HepG2 (cell line): Measurements from ENCODE around the gene INAFM1. TPM values are rescaled to one million over a fixed set of nuclear protein-coding genes. Genes with fewer than 3 reads are reported as not detected.

Source experiments
- ATAC-seq: fragments of 200-7000 bp; cut with Tn5 transposase; 3 replicates; pipeline ENCODE4 v1.9.1; 2020; ENCODE audit warnings: mild to moderate bottlenecking, moderate library complexity
- BruUV-seq: library from RNA; stranded (reverse); fragments of 400-500 nt; replicated peaks from 2 replicates; lab custom pipeline; 2021; lab: Mats Ljungman, UMichigan
- CTCF ChIA-PET: fragments of 300-600 bp; formaldehyde crosslinking; extraction: SDS; loops from one replicate; lab custom pipeline; 2021; ENCODE audit warnings: low total read pairs, inconsistent platforms, low intra/inter-chr PET ratio; lab: Yijun Ruan, JAX
- POLR2A ChIA-PET: fragments of 350-600 bp; sonication (Branson Sonifier 250); formaldehyde crosslinking; loops from one replicate; lab custom pipeline; 2020; ENCODE audit warnings: antibody characterized with exemption, inconsistent platforms; lab: Yijun Ruan, JAX
- DNase-seq: peaks from one replicate; pipeline ENCODE4 v3.0.0-alpha.2; 2015; ENCODE audit warnings: low spot score
- FAIRE-seq: peaks from 3 replicates; lab custom pipeline; 2011; peaks lifted over from hg19 to GRCh38; lab: Jason Lieb, UNC
- H2AFZ ChIP-seq: one replicate; pipeline ENCODE4 v1.6.1; 2011; ENCODE audit warnings: low read length, inconsistent platforms
- H3K27ac ChIP-seq: fragments of 300-600 bp; 3 replicates; pipeline ENCODE4 v1.8.0; 2011; ENCODE audit warnings: mixed run types, mild to moderate bottlenecking, mixed read lengths, low read length, inconsistent platforms; ENCODE audit not compliant: insufficient read depth; ENCODE audit errors: extremely low read length
- H3K27me3 ChIP-seq, 2 experiments: fragments of 200-600 bp in 1 of 2; 2 replicates in 1 of 2; 3 replicates in 1 of 2; pipeline versions ENCODE4 v1.6.0 to v1.8.0; 2011; ENCODE audit warnings: low read length in 2 of 2, mild to moderate bottlenecking in 2 of 2, moderate library complexity in 2 of 2, inconsistent platforms in 1 of 2; ENCODE audit not compliant: insufficient read depth in 2 of 2, control insufficient read depth in 1 of 2
- H3K36me3 ChIP-seq, 2 experiments: fragments of 200-600 bp in 1 of 2; replicated peaks in 1 of 2; 2 replicates in 1 of 2; 3 replicates in 1 of 2; pipeline versions ENCODE4 v1.5.1 to v1.8.0; 2011; ENCODE audit warnings: low read length in 2 of 2, inconsistent platforms in 1 of 2; ENCODE audit not compliant: insufficient read depth in 2 of 2, control insufficient read depth in 1 of 2
- H3K4me1 ChIP-seq: 2 replicates; pipeline ENCODE4 v1.5.1; 2012; ENCODE audit warnings: low read length, inconsistent platforms; ENCODE audit not compliant: insufficient read depth
- H3K4me2 ChIP-seq: 2 replicates; pipeline ENCODE4 v1.6.0; 2011; ENCODE audit warnings: low read depth, low read length, inconsistent platforms
- H3K4me3 ChIP-seq, 3 experiments: fragments of 200-600 bp in 1 of 3; sonication (generic), shearing (Covaris generic) in 1 of 3; replicated peaks in 1 of 3; 2 replicates each; pipeline ENCODE4 v1.5.1; 2011 to 2016; ENCODE audit warnings: low read length in 3 of 3, inconsistent platforms in 2 of 3, low read depth in 2 of 3, mild to moderate bottlenecking in 2 of 3, control low read depth in 1 of 3, mixed read lengths in 1 of 3; ENCODE audit not compliant: insufficient read depth in 1 of 3
- H3K79me2 ChIP-seq: one replicate; pipeline ENCODE4 v1.6.1; 2011; ENCODE audit warnings: low read length, inconsistent platforms; ENCODE audit not compliant: insufficient read depth
- H3K9ac ChIP-seq: 2 replicates; pipeline ENCODE4 v1.6.0; 2011; ENCODE audit warnings: mild to moderate bottlenecking, low read depth, low read length, inconsistent platforms; ENCODE audit not compliant: insufficient read depth
- H3K9me3 ChIP-seq: 2 replicates; pipeline ENCODE4 v1.5.1; 2012; ENCODE audit warnings: mild to moderate bottlenecking, low read length
- H4K20me1 ChIP-seq: 2 replicates; pipeline ENCODE4 v1.6.0; 2011; ENCODE audit warnings: inconsistent platforms, mild to moderate bottlenecking, low read length, moderate library complexity; ENCODE audit not compliant: insufficient read depth
- BORCS8-MEF2B ChIP-seq: sonication (generic); formaldehyde crosslinking; IDR thresholded peaks from 2 replicates; pipeline ENCODE4 v1.8.0; 2022; ENCODE audit warnings: mild to moderate bottlenecking, missing genetic modification reagents
- ESRRA ChIP-seq: sonication (generic); formaldehyde crosslinking; IDR thresholded peaks from 2 replicates; pipeline ENCODE4 v1.5.1; 2020; ENCODE audit warnings: mild to moderate bottlenecking, low read depth, missing genetic modification reagents
- FOXP1 ChIP-seq, 2 experiments: fragments of 450-650 bp in 1 of 2; IDR thresholded peaks; 2 replicates each; pipeline ENCODE4 v1.6.1; 2017 to 2018; ENCODE audit warnings: antibody characterized with exemption in 1 of 2
- NCOA1 ChIP-seq: sonication (generic); formaldehyde crosslinking; IDR thresholded peaks from 2 replicates; pipeline ENCODE4 v1.9.0; 2021; ENCODE audit warnings: missing genetic modification reagents
- PAX8 ChIP-seq: sonication (generic); formaldehyde crosslinking; IDR thresholded peaks from 2 replicates; pipeline ENCODE4 v1.8.0; 2022; ENCODE audit warnings: mild to moderate bottlenecking, missing genetic modification reagents, borderline replicate concordance
- RAD51 ChIP-seq: fragments of 450-650 bp; IDR thresholded peaks from 2 replicates; pipeline ENCODE4 v1.6.1; 2016; ENCODE audit warnings: borderline replicate concordance
- TAF1 ChIP-seq: sonication (generic); formaldehyde crosslinking; IDR thresholded peaks from 2 replicates; pipeline ENCODE4 v1.4.0; 2020; ENCODE audit warnings: missing genetic modification reagents
- TAF15 ChIP-seq: fragments of 200-400 bp; formaldehyde crosslinking; IDR thresholded peaks from one replicate; pipeline ENCODE4 v1.6.1; 2018; ENCODE audit warnings: mild to moderate bottlenecking, low read depth, low read length; ENCODE audit not compliant: poor library complexity, severe bottlenecking
- ZNF143 ChIP-seq: sonication (generic); formaldehyde crosslinking; IDR thresholded peaks from 2 replicates; pipeline ENCODE4 v1.4.0; 2020; ENCODE audit warnings: missing genetic modification reagents
- WGBS: methylation state at CpG from one replicate; pipeline ENCODE4 v1.1.6; 2017; ENCODE audit warnings: low lambda C conversion rate; 5-methylcytosine and 5-hydroxymethylcytosine counted together
- in situ Hi-C: cut with HindIII; loops from 2 replicates; pipeline ENCODE4 v1.10.0; 2017; ENCODE audit warnings: low pct_unique_long_range_greater_than_20kb; ENCODE audit not compliant: extremely low pct_ligation_motif_present
- intact Hi-C: fragments of 100-400 bp; cut with micrococcal nuclease; formaldehyde crosslinking; loops from one replicate; pipeline ENCODE4 v1.10.0; 2022; ENCODE audit not compliant: unreplicated experiment
- polyA plus RNA-seq, 8 experiments: library from polyadenylated mRNA; depleted of rRNA in 3 of 8; stranded (reverse) in 7 of 8; unstranded in 1 of 8; fragments of >200 nt; fragmentation: Illumina TruSeq in 4 of 8; extraction: Trizol in 4 of 8; gene quantifications; 2 replicates each; pipeline versions ENCODE4 v1.2.1 to v1.2.3, GENCODE V29; 2011 to 2016; ENCODE audit warnings: low read depth in 4 of 8, missing spikeins in 1 of 8, mixed read lengths in 1 of 8; ENCODE audit not compliant: insufficient read depth in 1 of 8
- total RNA-seq, 5 experiments: library from RNA; depleted of rRNA; stranded (reverse); fragments of >200 nt; fragmentation: Illumina TruSeq; extraction: Trizol; gene quantifications; 2 replicates each; pipeline ENCODE4 v1.2.3, GENCODE V29; 2016; ENCODE audit warnings: low read depth in 1 of 5
- TF ChIP-seq, protein P1 (sequence below): sonication (generic); formaldehyde crosslinking; IDR thresholded peaks from 2 replicates; pipeline ENCODE4 v1.5.0; 2020; ENCODE audit warnings: mild to moderate bottlenecking, low read depth, missing genetic modification reagents, borderline replicate concordance
- TF ChIP-seq, protein P2 (sequence below): sonication (generic); formaldehyde crosslinking; IDR thresholded peaks from 2 replicates; pipeline ENCODE4 v1.5.0; 2020; ENCODE audit warnings: missing genetic modification reagents, mild to moderate bottlenecking, borderline replicate concordance
- TF ChIP-seq, protein P3 (sequence below): sonication (generic); formaldehyde crosslinking; IDR thresholded peaks from 2 replicates; pipeline ENCODE4 v1.5.0; 2020; ENCODE audit warnings: missing genetic modification reagents
- TF ChIP-seq, protein P4 (sequence below): sonication (generic); formaldehyde crosslinking; IDR thresholded peaks from 2 replicates; pipeline ENCODE4 v1.4.0; 2020; ENCODE audit warnings: missing genetic modification reagents
- TF ChIP-seq, protein P5 (sequence below): sonication (generic); formaldehyde crosslinking; IDR thresholded peaks from 2 replicates; pipeline ENCODE4 v1.5.1; 2020; ENCODE audit warnings: missing genetic modification reagents, mild to moderate bottlenecking, borderline replicate concordance

The INAFM1 gene
- total and polyA plus RNA-seq, 2 of the 13 experiments (the other 11 are each of a cell fraction or from before 2014, with no cell fraction given), result 0.88 to 1.9 TPM

DNA sequence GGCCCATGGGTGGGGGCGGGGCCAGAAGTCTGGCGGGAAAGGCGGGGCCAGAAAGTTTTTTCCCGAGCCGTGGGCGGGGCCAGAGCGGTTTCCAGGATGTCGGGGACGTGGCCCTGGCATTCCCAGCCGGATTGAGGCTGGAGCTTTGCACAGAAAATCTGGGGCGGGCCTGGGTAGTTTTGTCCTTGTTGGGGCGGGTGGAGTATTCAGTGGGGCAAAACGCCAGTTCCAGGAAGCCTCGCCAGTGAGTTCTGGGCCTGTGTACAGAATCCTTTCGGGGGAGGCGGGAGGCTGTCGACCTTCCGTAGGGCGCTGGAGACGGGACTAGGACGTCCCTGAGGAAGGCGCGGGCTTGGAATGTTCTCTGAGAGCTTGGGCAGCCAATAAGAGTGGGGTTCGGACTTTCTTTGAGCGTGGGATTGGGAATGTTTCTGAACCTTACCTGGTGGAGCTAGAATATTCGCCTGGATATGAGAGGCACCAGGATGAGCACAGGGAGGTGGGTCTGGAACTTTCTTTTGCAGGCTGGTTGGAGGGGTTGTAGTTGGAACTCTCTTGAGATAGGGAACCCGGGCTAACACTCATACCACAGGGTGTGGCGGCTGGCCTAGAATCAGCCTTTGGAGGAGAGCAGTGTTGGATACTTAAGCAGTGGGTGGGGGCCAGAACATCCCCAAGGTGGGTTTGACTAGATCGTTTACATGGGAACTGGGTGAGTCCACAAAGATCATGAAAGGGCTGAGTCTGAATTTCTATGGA is 17.1 kb upstream of the INAFM1 start:
- Histone ChIP-seq H3K4me3 (peak overlapping the region; percentile 71 to 79 (median 72)), H3K9me3 (no peaks in the 10 kb centered on the region), H2AFZ (no peak overlapping the region), H3K27me3 (no peaks in the 10 kb centered on the region), H3K9ac (peak overlapping the region; percentile 89), H3K36me3 (peaks cover 17 to 35% of the 10 kb centered on the region in 2 experiments), H4K20me1 (peaks cover 8% of the 10 kb centered on the region; the same call in 1 of the 2 replicates), H3K79me2 (peaks cover 15% of the 10 kb centered on the region), H3K27ac (peak overlapping the region; percentile 81), H3K4me1 (peaks cover 36% of the 10 kb centered on the region), H3K4me2 (peak overlapping the region; percentile 94)
- FAIRE-seq (peak; percentile 12), DNase-seq (no peak), ATAC-seq (peak; percentile 47)
- BruUV-seq, result TSS peak; percentile 57
- 4% methylated on average over 19 of the region's 29 CpGs for WGBS
- POLR2A ChIA-PET, result interaction anchor here (0.9 to 3.6 kb wide), 16 partner anchors 10 to 634 kb away, joined by 3 to 81 read pairs (median 6); partner anchors contain the start of genes DHX34, INAFM1 and ZC3H4
- in situ Hi-C loops, result no loop called here
- CTCF ChIA-PET, result no interaction called here
- intact Hi-C loops, result loop anchor here (1.0 kb wide), 1 partner anchor 17 kb away; the partner anchor contains the start of gene INAFM1
- TF ChIP-seq, protein P1, sequence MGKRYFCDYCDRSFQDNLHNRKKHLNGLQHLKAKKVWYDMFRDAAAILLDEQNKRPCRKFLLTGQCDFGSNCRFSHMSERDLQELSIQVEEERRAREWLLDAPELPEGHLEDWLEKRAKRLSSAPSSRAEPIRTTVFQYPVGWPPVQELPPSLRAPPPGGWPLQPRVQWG (CRISPR knock-in tag), result no peak
- TF ChIP-seq PAX8 (no peak), RAD51 (no peak), BORCS8-MEF2B (no peak), TAF15 (no peak), TAF1 (CRISPR knock-in tag) (peak; percentile 56), ZNF143 (CRISPR knock-in tag) (no peak), NCOA1 (0 out of 2 replicates have a peak, but pooled peaks have one; percentile 19), ESRRA (no peak), FOXP1 (IDR thresholded peaks at IDR 0.05) (no peak), FOXP1 (CRISPR knock-in tag; IDR thresholded peaks at IDR 0.05) (no peak)
- TF ChIP-seq, protein P2, sequence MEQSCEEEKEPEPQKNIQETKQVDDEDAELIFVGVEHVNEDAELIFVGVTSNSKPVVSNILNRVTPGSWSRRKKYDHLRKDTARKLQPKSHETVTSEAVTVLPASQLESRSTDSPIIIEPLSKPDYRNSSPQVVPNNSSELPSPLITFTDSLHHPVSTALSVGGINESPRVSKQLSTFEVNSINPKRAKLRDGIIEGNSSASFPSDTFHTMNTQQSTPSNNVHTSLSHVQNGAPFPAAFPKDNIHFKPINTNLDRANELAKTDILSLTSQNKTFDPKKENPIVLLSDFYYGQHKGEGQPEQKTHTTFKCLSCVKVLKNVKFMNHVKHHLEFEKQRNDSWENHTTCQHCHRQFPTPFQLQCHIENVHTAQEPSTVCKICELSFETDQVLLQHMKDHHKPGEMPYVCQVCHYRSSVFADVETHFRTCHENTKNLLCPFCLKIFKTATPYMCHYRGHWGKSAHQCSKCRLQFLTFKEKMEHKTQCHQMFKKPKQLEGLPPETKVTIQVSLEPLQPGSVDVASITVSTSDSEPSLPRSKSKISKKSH, result no peak
- TF ChIP-seq, protein P3, sequence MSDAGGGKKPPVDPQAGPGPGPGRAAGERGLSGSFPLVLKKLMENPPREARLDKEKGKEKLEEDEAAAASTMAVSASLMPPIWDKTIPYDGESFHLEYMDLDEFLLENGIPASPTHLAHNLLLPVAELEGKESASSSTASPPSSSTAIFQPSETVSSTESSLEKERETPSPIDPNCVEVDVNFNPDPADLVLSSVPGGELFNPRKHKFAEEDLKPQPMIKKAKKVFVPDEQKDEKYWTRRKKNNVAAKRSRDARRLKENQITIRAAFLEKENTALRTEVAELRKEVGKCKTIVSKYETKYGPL (CRISPR knock-in tag), result no peak
- TF ChIP-seq, protein P4, sequence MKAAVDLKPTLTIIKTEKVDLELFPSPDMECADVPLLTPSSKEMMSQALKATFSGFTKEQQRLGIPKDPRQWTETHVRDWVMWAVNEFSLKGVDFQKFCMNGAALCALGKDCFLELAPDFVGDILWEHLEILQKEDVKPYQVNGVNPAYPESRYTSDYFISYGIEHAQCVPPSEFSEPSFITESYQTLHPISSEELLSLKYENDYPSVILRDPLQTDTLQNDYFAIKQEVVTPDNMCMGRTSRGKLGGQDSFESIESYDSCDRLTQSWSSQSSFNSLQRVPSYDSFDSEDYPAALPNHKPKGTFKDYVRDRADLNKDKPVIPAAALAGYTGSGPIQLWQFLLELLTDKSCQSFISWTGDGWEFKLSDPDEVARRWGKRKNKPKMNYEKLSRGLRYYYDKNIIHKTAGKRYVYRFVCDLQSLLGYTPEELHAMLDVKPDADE (CRISPR knock-in tag), result no peak
- TF ChIP-seq, protein P5, sequence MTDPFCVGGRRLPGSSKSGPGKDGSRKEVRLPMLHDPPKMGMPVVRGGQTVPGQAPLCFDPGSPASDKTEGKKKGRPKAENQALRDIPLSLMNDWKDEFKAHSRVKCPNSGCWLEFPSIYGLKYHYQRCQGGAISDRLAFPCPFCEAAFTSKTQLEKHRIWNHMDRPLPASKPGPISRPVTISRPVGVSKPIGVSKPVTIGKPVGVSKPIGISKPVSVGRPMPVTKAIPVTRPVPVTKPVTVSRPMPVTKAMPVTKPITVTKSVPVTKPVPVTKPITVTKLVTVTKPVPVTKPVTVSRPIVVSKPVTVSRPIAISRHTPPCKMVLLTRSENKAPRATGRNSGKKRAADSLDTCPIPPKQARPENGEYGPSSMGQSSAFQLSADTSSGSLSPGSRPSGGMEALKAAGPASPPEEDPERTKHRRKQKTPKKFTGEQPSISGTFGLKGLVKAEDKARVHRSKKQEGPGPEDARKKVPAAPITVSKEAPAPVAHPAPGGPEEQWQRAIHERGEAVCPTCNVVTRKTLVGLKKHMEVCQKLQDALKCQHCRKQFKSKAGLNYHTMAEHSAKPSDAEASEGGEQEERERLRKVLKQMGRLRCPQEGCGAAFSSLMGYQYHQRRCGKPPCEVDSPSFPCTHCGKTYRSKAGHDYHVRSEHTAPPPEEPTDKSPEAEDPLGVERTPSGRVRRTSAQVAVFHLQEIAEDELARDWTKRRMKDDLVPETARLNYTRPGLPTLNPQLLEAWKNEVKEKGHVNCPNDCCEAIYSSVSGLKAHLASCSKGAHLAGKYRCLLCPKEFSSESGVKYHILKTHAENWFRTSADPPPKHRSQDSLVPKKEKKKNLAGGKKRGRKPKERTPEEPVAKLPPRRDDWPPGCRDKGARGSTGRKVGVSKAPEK (CRISPR knock-in tag), result no peak
